OCI-LY7 (cell line): Measurements from ENCODE around the gene CAP1. TPM values are rescaled to one million over a fixed set of nuclear protein-coding genes. Genes with fewer than 3 reads are reported as not detected.

ENCODE experiments used
- BruUV-seq: library from RNA; stranded (reverse); fragments of 400-500 nt; replicated peaks from 2 replicates; lab custom pipeline; 2021; lab: Mats Ljungman, UMichigan
- CTCF ChIA-PET: fragments of 300-600 bp; sonication (Branson Sonifier 250); formaldehyde crosslinking; loops from one replicate; lab custom pipeline; 2022; ENCODE audit warnings: antibody characterized with exemption; ENCODE audit not compliant: unreplicated experiment; lab: Charles Lee
- POLR2A ChIA-PET: fragments of 300-600 bp; sonication (Branson Sonifier 250); formaldehyde crosslinking; loops from one replicate; lab custom pipeline; 2022; ENCODE audit warnings: antibody characterized with exemption; lab: Charles Lee
- DNase-seq: peaks from one replicate; pipeline ENCODE4 v3.0.0-alpha.2; 2015; ENCODE audit warnings: low spot score
- H2AFZ ChIP-seq: fragments of 200-600 bp; sonication (generic), shearing (Covaris generic); 2 replicates; pipeline ENCODE4 v1.6.1; 2014; ENCODE audit warnings: mild to moderate bottlenecking, antibody characterized with exemption, low read length, moderate library complexity
- H3K27ac ChIP-seq: fragments of 200-600 bp; sonication (generic); 2 replicates; pipeline ENCODE4 v1.5.1; 2014; ENCODE audit warnings: mixed run types, low read depth, mild to moderate bottlenecking, moderate library complexity, low read length, inconsistent platforms; ENCODE audit not compliant: poor library complexity, severe bottlenecking
- H3K36me3 ChIP-seq: fragments of 200-600 bp; sonication (generic); 2 replicates; pipeline ENCODE4 v1.6.1; 2014; ENCODE audit warnings: mild to moderate bottlenecking, antibody characterized with exemption, low read length, moderate library complexity, mixed read lengths; ENCODE audit not compliant: insufficient read depth
- H3K4me1 ChIP-seq: fragments of 200-600 bp; sonication (generic); 2 replicates; pipeline ENCODE4 v1.5.1; 2014; ENCODE audit warnings: mild to moderate bottlenecking, low read length; ENCODE audit not compliant: insufficient read depth, poor library complexity, severe bottlenecking
- H3K4me2 ChIP-seq: fragments of 200-600 bp; sonication (generic); 2 replicates; pipeline ENCODE4 v1.6.1; 2014; ENCODE audit warnings: mild to moderate bottlenecking, low read length
- H3K4me3 ChIP-seq: fragments of 200-600 bp; sonication (generic); 2 replicates; pipeline ENCODE4 v1.5.1; 2014; ENCODE audit warnings: mild to moderate bottlenecking, low read depth, low read length; ENCODE audit not compliant: poor library complexity, severe bottlenecking
- H3K79me2 ChIP-seq: fragments of 200-600 bp; sonication (generic); 2 replicates; pipeline ENCODE4 v1.6.1; 2016; ENCODE audit warnings: low read depth, mild to moderate bottlenecking, low read length, moderate library complexity, mixed read lengths; ENCODE audit not compliant: insufficient read depth
- H3K9me2 ChIP-seq: fragments of 200-600 bp; sonication (generic); 2 replicates; pipeline ENCODE4 v1.6.1; 2016; ENCODE audit warnings: mild to moderate bottlenecking, low read length, mixed read lengths; ENCODE audit not compliant: insufficient read depth
- H3K9me3 ChIP-seq: fragments of 200-600 bp; sonication (generic); 2 replicates; pipeline ENCODE4 v1.6.1; 2014; ENCODE audit warnings: mild to moderate bottlenecking, mixed run types, low read length, mixed read lengths
- H4K20me1 ChIP-seq: fragments of 200-600 bp; sonication (generic); 2 replicates; pipeline ENCODE4 v1.6.1; 2014; ENCODE audit warnings: mild to moderate bottlenecking, antibody characterized with exemption, low read length, moderate library complexity, mixed read lengths; ENCODE audit not compliant: insufficient read depth
- CTCF ChIP-seq: fragments of 200-600 bp; sonication (generic); conservative IDR thresholded peaks from 2 replicates; pipeline ENCODE4 v1.5.1; 2014; ENCODE audit warnings: mild to moderate bottlenecking, antibody characterized with exemption, low read length, moderate library complexity, mixed read lengths
- EZH2phosphoT487 ChIP-seq: fragments of 200-600 bp; sonication (generic); IDR thresholded peaks from 2 replicates; pipeline ENCODE4 v1.6.1; 2018; ENCODE audit warnings: low read depth, borderline replicate concordance, mild to moderate bottlenecking, mixed run types, antibody characterized with exemption, low read length, moderate library complexity, mixed read lengths
- intact Hi-C: fragments of 100-400 bp; cut with micrococcal nuclease; formaldehyde crosslinking; loops from one replicate; pipeline ENCODE4 v1.10.0; 2022; ENCODE audit not compliant: unreplicated experiment
- total RNA-seq, 2 experiments: library from RNA; depleted of rRNA in 1 of 2; stranded (reverse); fragments of >200 nt in 1 of 2; shearing (Covaris generic) in 1 of 2; gene quantifications; 2 replicates each; pipeline ENCODE4 v1.2.3, GENCODE V29; 2014 to 2022

Gene CAP1
- total RNA-seq, 2 experiments from 2014 or later: 193 to 296 TPM

GRCh38 chr1:40047276-40047675 lies 6.7 kb downstream of the CAP1 start:
- CTCF ChIA-PET: no interaction called here
- H3K4me3 ChIP-seq: no peak overlapping the region

GRCh38 chr1:40047769-40048168 lies 7.2 kb downstream of the CAP1 start:
- no peak for DNase-seq
- no peak for TF ChIP-seq EZH2phosphoT487
- no peak for TF ChIP-seq CTCF
- H3K4me3 ChIP-seq: no peak overlapping the region
- H3K9me2 ChIP-seq: no peaks in the 10 kb centered on the region
- H3K79me2 ChIP-seq: peaks cover 94% of the 10 kb centered on the region
- POLR2A ChIA-PET: interaction anchor here (0.8 kb wide), 1 partner anchor 9 kb away, joined by 3 read pairs; no protein-coding TSS in a partner anchor
- no TSS peak for BruUV-seq
- peaks cover 35% of the 10 kb centered on the region for H3K4me1 ChIP-seq
- peaks cover 78% of the 10 kb centered on the region for H3K36me3 ChIP-seq
- intact Hi-C loops: no loop called here
- H3K27ac ChIP-seq: no peak overlapping the region
- H3K4me2 ChIP-seq: no peak overlapping the region
- CTCF ChIA-PET: no interaction called here
- no peaks in the 10 kb centered on the region for H3K9me3 ChIP-seq
- H2AFZ ChIP-seq: no peak overlapping the region
- H4K20me1 ChIP-seq: peaks cover 14% of the 10 kb centered on the region; the same call in 1 of the 2 replicates

More at GRCh38 chr1:40047276-40047675, 6.7 kb downstream of the CAP1 start:
- no peak overlapping the region for H2AFZ ChIP-seq
- TF ChIP-seq CTCF: no peak
- no peaks in the 10 kb centered on the region for H3K9me3 ChIP-seq
- POLR2A ChIA-PET: interaction anchor here (0.8 kb wide), 1 partner anchor 9 kb away, joined by 3 read pairs; no protein-coding TSS in a partner anchor
- no peaks in the 10 kb centered on the region for H3K9me2 ChIP-seq
- no peak for DNase-seq
- H3K4me1 ChIP-seq: peaks cover 40% of the 10 kb centered on the region
- peaks cover 18% of the 10 kb centered on the region; the same call in 1 of the 2 replicates for H4K20me1 ChIP-seq
- H3K79me2 ChIP-seq: peaks cover 95% of the 10 kb centered on the region
- H3K36me3 ChIP-seq: peaks cover 83% of the 10 kb centered on the region
- no peak overlapping the region for H3K27ac ChIP-seq
- intact Hi-C loops: no loop called here
- BruUV-seq: no TSS peak
- no peak overlapping the region for H3K4me2 ChIP-seq

- no peak overlapping the region for H3K4me2 ChIP-seq
- intact Hi-C loops: no loop called here
- TF ChIP-seq CTCF (no peak), EZH2phosphoT487 (no peak)
- ChIA-PET POLR2A (interaction anchor here (0.6 to 2.1 kb wide), 3 partner anchors 10 to 719 kb away, joined by 4 to 9 read pairs (median 5); partner anchors contain the start of gene CAP1), CTCF (interaction anchor here (0.6 kb wide), 1 partner anchor 206 kb away, joined by 3 read pairs; no protein-coding TSS in a partner anchor)
- no peaks in the 10 kb centered on the region for H3K9me3 ChIP-seq
- H3K79me2 ChIP-seq: peaks cover 90% of the 10 kb centered on the region
- no peak for DNase-seq
- no TSS peak for BruUV-seq
- H2AFZ ChIP-seq: no peak overlapping the region
- H3K36me3 ChIP-seq: peaks cover 67% of the 10 kb centered on the region
- no peaks in the 10 kb centered on the region for H3K9me2 ChIP-seq
- H4K20me1 ChIP-seq: 0 out of 2 replicates have a peak, but pooled peaks cover 9% of the 10 kb centered on the region
- peaks cover 18% of the 10 kb centered on the region for H3K4me1 ChIP-seq
- H3K27ac ChIP-seq: no peak overlapping the region
- H3K4me3 ChIP-seq: no peak overlapping the region
Observed at GRCh38 chr1:40049725-40050124, 9.2 kb downstream of the CAP1 start.
